ENCODE data around the gene RFX6.
"Not testable (repeated sequence)": the region's sequence is repeated elsewhere in the genome, so short reads cannot be mapped to it uniquely, and the experiment has no call there.

Gene RFX6, protein sequence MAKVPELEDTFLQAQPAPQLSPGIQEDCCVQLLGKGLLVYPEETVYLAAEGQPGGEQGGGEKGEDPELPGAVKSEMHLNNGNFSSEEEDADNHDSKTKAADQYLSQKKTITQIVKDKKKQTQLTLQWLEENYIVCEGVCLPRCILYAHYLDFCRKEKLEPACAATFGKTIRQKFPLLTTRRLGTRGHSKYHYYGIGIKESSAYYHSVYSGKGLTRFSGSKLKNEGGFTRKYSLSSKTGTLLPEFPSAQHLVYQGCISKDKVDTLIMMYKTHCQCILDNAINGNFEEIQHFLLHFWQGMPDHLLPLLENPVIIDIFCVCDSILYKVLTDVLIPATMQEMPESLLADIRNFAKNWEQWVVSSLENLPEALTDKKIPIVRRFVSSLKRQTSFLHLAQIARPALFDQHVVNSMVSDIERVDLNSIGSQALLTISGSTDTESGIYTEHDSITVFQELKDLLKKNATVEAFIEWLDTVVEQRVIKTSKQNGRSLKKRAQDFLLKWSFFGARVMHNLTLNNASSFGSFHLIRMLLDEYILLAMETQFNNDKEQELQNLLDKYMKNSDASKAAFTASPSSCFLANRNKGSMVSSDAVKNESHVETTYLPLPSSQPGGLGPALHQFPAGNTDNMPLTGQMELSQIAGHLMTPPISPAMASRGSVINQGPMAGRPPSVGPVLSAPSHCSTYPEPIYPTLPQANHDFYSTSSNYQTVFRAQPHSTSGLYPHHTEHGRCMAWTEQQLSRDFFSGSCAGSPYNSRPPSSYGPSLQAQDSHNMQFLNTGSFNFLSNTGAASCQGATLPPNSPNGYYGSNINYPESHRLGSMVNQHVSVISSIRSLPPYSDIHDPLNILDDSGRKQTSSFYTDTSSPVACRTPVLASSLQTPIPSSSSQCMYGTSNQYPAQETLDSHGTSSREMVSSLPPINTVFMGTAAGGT

GRCh38 chr6:116876635-116877611, at the start of gene RFX6:
TSS of gene RFX6 (plus strand) at chr6:116877242. CDS start at chr6:116877276, 34 bp downstream.
- DNase-seq (ENCODE audit: low read depth in 2 of 2): no peak

- DNase-seq (ENCODE audit: low read depth in 2 of 2): no peak
Observed at GRCh38 chr6:116827561-116828240, 49.3 kb upstream of the RFX6 start.

- DNase-seq (ENCODE audit: low read depth in 2 of 2): no peak
Observed at GRCh38 chr6:116828983-116829382, 48.1 kb upstream of the RFX6 start, which contains the start of gene GPRC6A. TSS of gene GPRC6A (minus strand) at chr6:116829083. CDS start at chr6:116829013, 70 bp downstream.

DNA sequence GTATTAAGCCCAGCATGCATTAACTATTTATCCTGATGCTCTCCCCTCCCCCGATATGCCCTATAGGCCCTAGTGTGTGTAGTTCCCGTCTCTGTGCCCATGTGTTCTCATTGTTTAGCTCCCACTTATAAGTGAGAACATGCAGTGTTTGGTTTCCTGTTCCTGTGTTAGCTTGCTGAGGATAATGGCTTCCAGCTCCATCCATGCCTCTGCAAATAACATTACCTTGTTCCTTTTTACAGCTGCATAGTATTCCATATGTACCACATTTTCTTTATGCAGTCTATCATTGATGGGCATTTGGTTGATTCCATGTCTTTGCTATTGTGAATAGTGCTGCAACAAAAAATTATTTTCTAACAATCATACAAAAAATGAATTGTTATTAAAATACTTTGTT, 42.5 kb upstream of the RFX6 start:
- not testable (repeated sequence) for DNase-seq (ENCODE audit: low read depth in 2 of 2)

DNA sequence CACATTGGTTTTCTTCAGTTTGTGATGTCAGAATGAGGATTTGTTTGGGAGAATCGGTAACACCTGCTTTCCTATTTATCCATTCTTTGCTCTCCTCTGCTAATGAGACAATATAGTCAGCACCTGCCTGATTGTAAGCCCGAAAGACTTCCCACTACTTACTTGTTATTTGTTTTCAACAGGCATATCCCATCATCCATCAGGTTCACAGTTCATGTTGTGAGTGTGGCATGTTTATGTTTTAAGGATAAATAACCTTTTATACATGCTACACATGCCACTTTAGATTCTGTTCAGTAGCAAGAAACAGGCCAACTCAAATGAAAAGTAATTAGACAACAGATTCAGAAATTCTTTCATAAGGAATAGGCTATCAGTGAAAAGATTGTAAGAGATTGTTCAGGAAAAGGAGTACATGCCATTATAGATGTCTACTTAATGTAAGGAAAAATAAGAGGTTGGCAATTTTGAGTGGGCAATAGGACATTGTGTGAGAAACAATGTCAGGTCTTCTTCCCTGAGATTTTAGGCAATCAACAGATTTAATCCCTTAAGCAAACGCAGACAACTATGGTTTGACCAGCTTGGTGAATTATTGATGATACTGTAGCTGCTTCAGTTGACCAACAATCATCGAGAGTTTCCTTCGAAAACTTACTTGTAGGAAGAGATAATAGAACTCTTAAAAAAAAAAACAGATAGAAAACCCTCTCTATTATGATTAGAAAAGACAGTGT, 40.3 kb upstream of the RFX6 start:
- no peak for DNase-seq (ENCODE audit: low read depth in 2 of 2)

- no peak for DNase-seq (ENCODE audit: low read depth in 2 of 2)
Observed at GRCh38 chr6:116840091-116840490, 37.0 kb upstream of the RFX6 start.

DNA sequence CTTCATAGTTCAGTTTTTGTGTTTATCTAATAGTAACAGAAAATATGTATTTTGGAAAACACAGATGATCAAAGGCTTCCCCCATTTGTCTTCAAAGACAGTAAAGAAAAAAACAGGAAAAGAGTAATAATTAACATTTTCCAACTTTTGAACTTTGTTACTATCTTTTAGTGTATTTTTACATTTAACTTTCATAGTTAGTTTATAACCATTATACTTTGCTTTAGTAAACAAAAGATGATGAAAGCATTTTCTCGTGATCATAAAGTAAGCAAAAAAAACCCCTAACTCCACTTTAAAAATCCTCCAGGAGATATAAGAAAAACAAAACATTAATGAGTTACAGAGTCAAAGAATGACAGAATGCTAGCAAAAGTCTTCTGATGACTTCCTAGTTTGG, 34.6 kb upstream of the RFX6 start:
- DNase-seq (ENCODE audit: low read depth in 2 of 2): no peak

DNA sequence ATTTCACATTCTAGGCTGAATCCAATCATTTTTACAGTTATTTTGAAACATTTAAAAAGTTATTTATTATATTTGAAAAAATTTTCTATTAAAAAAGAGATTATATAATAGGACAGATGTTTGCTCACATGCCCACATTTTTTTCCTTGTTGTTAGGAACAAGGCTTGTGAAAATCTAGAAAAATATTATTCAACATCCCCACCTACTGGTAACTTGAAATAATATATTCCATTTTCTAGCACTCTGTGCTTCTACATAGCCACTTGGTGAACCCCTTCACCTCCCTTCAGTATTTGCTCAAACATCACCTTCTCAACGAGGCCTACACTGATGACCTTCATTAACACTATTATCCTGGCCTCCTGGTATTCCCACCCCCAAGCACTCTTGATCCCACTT, 29.8 kb upstream of the RFX6 start:
- DNase-seq (ENCODE audit: low read depth in 2 of 2): no peak

GRCh38 chr6:116858060-116858459, 19.0 kb upstream of the RFX6 start:
- DNase-seq (ENCODE audit: low read depth in 2 of 2): no peak

GRCh38 chr6:116859264-116859663, 17.8 kb upstream of the RFX6 start:
- no peak for DNase-seq (ENCODE audit: low read depth in 2 of 2)

- DNase-seq (ENCODE audit: low read depth in 2 of 2): no peak
Observed at GRCh38 chr6:116866281-116866871, 10.7 kb upstream of the RFX6 start.

DNA sequence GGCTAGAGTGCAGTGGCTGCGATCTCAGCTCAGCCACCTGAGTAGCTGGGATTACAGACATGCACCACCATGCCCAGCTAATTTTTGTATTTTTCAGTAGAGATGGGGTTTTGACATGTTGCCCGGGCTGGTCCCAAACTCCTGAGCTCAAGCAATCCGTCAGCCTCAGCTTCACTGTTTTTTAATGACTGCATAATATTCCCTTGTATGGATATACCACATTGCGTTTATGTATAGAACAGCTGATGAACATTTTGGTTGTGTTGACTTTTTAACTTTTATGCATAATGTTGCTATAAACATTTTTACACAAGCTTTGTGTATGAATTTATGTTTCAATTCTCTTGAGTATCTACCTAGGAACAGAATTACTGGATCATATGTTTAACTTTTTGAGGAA, 4.3 kb upstream of the RFX6 start:
- no peak for DNase-seq (ENCODE audit: low read depth in 2 of 2)

GRCh38 chr6:116876107-116876506, 935 bp upstream of the RFX6 start:
- no peak for DNase-seq (ENCODE audit: low read depth in 2 of 2)

GRCh38 chr6:116877743-116878142, 701 bp downstream of the RFX6 start:
- no peak for DNase-seq (ENCODE audit: low read depth in 2 of 2)

GRCh38 chr6:116881236-116881635, 4.2 kb downstream of the RFX6 start:
- DNase-seq (ENCODE audit: low read depth in 2 of 2): no peak

- no peak for DNase-seq (ENCODE audit: low read depth in 2 of 2)
Observed at GRCh38 chr6:116883005-116883404, 6.0 kb downstream of the RFX6 start.

GRCh38 chr6:116884530-116884929, 7.5 kb downstream of the RFX6 start:
- no peak for DNase-seq (ENCODE audit: low read depth in 2 of 2)

GRCh38 chr6:116887168-116887567, 10.1 kb downstream of the RFX6 start:
- DNase-seq (ENCODE audit: low read depth in 2 of 2): no peak

- no peak for DNase-seq (ENCODE audit: low read depth in 2 of 2)
Observed at GRCh38 chr6:116887894-116888293, 10.9 kb downstream of the RFX6 start.

Data from stimulated activated CD8-positive, alpha-beta memory T cell treated with anti-CD3 and anti-CD28 coated beads, Interleukin-2, amount 100 ng/mL, for 1 hour (primary cell).